GM12878 (cell line): ENCODE measurements around the gene OS9. TPM values are rescaled to one million over a fixed set of nuclear protein-coding genes. Genes with fewer than 3 reads are reported as not detected.
A peak's percentile ranks its signal among the peaks of the same experiment; 100 is the strongest.

ENCODE experiments used
- ATAC-seq: fragments of 200-7000 bp; cut with Tn5 transposase; 3 replicates; pipeline ENCODE4 v1.9.1; 2020; ENCODE audit warnings: mild to moderate bottlenecking, moderate library complexity
- BruUV-seq: library from RNA; stranded (reverse); fragments of 400-500 nt; replicated peaks from 2 replicates; lab custom pipeline; 2021; lab: Mats Ljungman, UMichigan
- CTCF ChIA-PET: fragments of 300-600 bp; sonication (Branson Sonifier 250); formaldehyde crosslinking; extraction: SDS; loops from one replicate; lab custom pipeline; 2021; ENCODE audit warnings: inconsistent platforms; lab: Yijun Ruan, JAX
- POLR2A ChIA-PET: fragments of 350-600 bp; formaldehyde crosslinking; extraction: SDS; loops from one replicate; lab custom pipeline; 2021; ENCODE audit warnings: inconsistent platforms; lab: Charles Lee
- RAD21 ChIA-PET: fragments of 300-600 bp; sonication (Branson Sonifier 250); formaldehyde crosslinking; loops from one replicate; lab custom pipeline; 2023; ENCODE audit warnings: antibody characterized with exemption; ENCODE audit not compliant: unreplicated experiment; lab: Charles Lee
- SMC1A ChIA-PET: fragments of 300-600 bp; sonication (Branson Sonifier 250); formaldehyde crosslinking; loops from one replicate; lab custom pipeline; 2023; ENCODE audit not compliant: unreplicated experiment, uncharacterized antibody; lab: Charles Lee
- DNase-seq: peaks from one replicate; pipeline ENCODE4 v3.0.0-alpha.2; 2011; ENCODE audit warnings: low read depth, low spot score
- FAIRE-seq: peaks from 3 replicates; lab custom pipeline; 2011; peaks lifted over from hg19 to GRCh38; lab: Jason Lieb, UNC
- H2AFZ ChIP-seq: 2 replicates; pipeline ENCODE4 v1.6.0; 2011; ENCODE audit warnings: low read depth, low read length, control low read depth; ENCODE audit not compliant: control insufficient read depth
- H3K27ac ChIP-seq: 2 replicates; pipeline ENCODE4 v1.5.1; 2011; ENCODE audit warnings: control low read depth; ENCODE audit not compliant: control insufficient read depth, insufficient read depth
- H3K27me3 ChIP-seq, 2 experiments: replicated peaks in 1 of 2; 2 replicates each; pipeline versions ENCODE4 v1.6.0 to v1.6.1; 2011; ENCODE audit warnings: low read length in 1 of 2; ENCODE audit not compliant: control insufficient read depth in 2 of 2, insufficient read depth in 2 of 2
- H3K36me3 ChIP-seq, 2 experiments: 2 replicates each; pipeline ENCODE4 v1.5.1; 2011; ENCODE audit warnings: low read length in 1 of 2; ENCODE audit not compliant: control insufficient read depth in 2 of 2, insufficient read depth in 2 of 2
- H3K4me1 ChIP-seq: 2 replicates; pipeline ENCODE4 v1.6.1; 2011; ENCODE audit warnings: mild to moderate bottlenecking, low read length, moderate library complexity, mixed read lengths; ENCODE audit not compliant: control insufficient read depth, insufficient read depth
- H3K4me2 ChIP-seq: 2 replicates; pipeline ENCODE4 v1.6.0; 2011; ENCODE audit warnings: control low read depth; ENCODE audit not compliant: control insufficient read depth, insufficient read depth
- H3K4me3 ChIP-seq: fragments of 200-600 bp; sonication (generic); 2 replicates; pipeline ENCODE4 v1.5.1; 2016
- H3K79me2 ChIP-seq: 2 replicates; pipeline ENCODE4 v1.6.0; 2011; ENCODE audit warnings: low read length; ENCODE audit not compliant: control insufficient read depth, insufficient read depth
- H3K9ac ChIP-seq: 2 replicates; pipeline ENCODE4 v1.8.0; 2011; ENCODE audit warnings: low read length, control low read depth, mixed read lengths; ENCODE audit not compliant: control insufficient read depth, insufficient read depth
- H3K9me3 ChIP-seq: replicated peaks from 3 replicates; pipeline ENCODE4 v1.5.1; 2011; ENCODE audit warnings: mild to moderate bottlenecking, low read length; ENCODE audit not compliant: control insufficient read depth, insufficient read depth
- H4K20me1 ChIP-seq: 2 replicates; pipeline ENCODE4 v1.6.0; 2011; ENCODE audit not compliant: control insufficient read depth, insufficient read depth
- CREM ChIP-seq: IDR thresholded peaks from 2 replicates; pipeline ENCODE4 v1.6.1; 2014; ENCODE audit warnings: antibody characterized with exemption, low read depth
- GATAD2B ChIP-seq: fragments of 450-650 bp; conservative IDR thresholded peaks from 2 replicates; pipeline ENCODE4 v1.6.1; 2017; ENCODE audit warnings: low read depth, mild to moderate bottlenecking, moderate library complexity
- HCFC1 ChIP-seq: fragments of 150-350 bp; IDR thresholded peaks from 2 replicates; pipeline ENCODE4 v1.6.1; 2014; ENCODE audit warnings: low read length
- NFIC ChIP-seq: IDR thresholded peaks from 2 replicates; pipeline ENCODE4 v1.6.1; 2012; ENCODE audit warnings: low read depth, mild to moderate bottlenecking, inconsistent platforms, low read length, moderate library complexity
- NR2F1 ChIP-seq: fragments of 450-650 bp; conservative IDR thresholded peaks from 2 replicates; pipeline ENCODE4 v1.6.1; 2017; ENCODE audit warnings: mild to moderate bottlenecking
- RCOR1 ChIP-seq: conservative IDR thresholded peaks from 2 replicates; pipeline ENCODE4 v1.6.1; 2012; ENCODE audit warnings: low read depth, low read length, improper control_type of control experiment
- SUZ12 ChIP-seq: fragments of 200-600 bp; sonication (generic); IDR thresholded peaks from one replicate; pipeline ENCODE4 v1.6.1; 2018; ENCODE audit warnings: antibody characterized with exemption, mild to moderate bottlenecking; ENCODE audit not compliant: unreplicated experiment
- WGBS: methylation state at CpG from one replicate; pipeline ENCODE4 v1.1.6; 2016; ENCODE audit warnings: low lambda C conversion rate; ENCODE audit not compliant: insufficient replicate concordance, insufficient coverage; ENCODE audit errors: missing lambda C conversion rate; 5-methylcytosine and 5-hydroxymethylcytosine counted together
- in situ Hi-C: fragments of 300-500 bp; cut with MboI; formaldehyde crosslinking; loops from 9 replicates; pipeline ENCODE4 v1.14.3; 2018; ENCODE audit warnings: mixed read lengths
- intact Hi-C: fragments of 100-400 bp; cut with micrococcal nuclease; formaldehyde crosslinking; loops from one replicate; pipeline ENCODE4 v1.14.2; 2022; ENCODE audit not compliant: unreplicated experiment
- polyA plus RNA-seq, 11 experiments: library from polyadenylated mRNA; depleted of rRNA in 4 of 11; unstranded in 6 of 11; stranded (reverse) in 5 of 11; fragments of >200 nt; fragmentation: Nextera tagmentation in 4 of 11; fragmentation: Illumina TruSeq in 1 of 11; extraction: Ambion mirVana in 4 of 11; extraction: Trizol in 1 of 11; gene quantifications; 1 replicate in 1 of 11; 2 replicates in 10 of 11; pipeline versions ENCODE4 v1.2.1 to v1.2.3, GENCODE V29; 2011 to 2016; ENCODE audit warnings: inconsistent platforms in 2 of 11, missing spikeins in 2 of 11, low read depth in 1 of 11
- total RNA-seq, 4 experiments: library from RNA; depleted of rRNA in 3 of 4; stranded (reverse); fragments of >200 nt in 3 of 4; fragmentation: Illumina TruSeq in 1 of 4; extraction: Trizol in 1 of 4; gene quantifications; 2 replicates each; pipeline versions ENCODE4 v1.2.1 to v1.2.3, GENCODE V29; 2013 to 2021

The OS9 gene
- total and polyA plus RNA-seq, 10 of the 15 experiments (the other 5 are each of a cell fraction or from before 2014, with no cell fraction given): 5.2 to 106 (median 79.1) TPM

DNA sequence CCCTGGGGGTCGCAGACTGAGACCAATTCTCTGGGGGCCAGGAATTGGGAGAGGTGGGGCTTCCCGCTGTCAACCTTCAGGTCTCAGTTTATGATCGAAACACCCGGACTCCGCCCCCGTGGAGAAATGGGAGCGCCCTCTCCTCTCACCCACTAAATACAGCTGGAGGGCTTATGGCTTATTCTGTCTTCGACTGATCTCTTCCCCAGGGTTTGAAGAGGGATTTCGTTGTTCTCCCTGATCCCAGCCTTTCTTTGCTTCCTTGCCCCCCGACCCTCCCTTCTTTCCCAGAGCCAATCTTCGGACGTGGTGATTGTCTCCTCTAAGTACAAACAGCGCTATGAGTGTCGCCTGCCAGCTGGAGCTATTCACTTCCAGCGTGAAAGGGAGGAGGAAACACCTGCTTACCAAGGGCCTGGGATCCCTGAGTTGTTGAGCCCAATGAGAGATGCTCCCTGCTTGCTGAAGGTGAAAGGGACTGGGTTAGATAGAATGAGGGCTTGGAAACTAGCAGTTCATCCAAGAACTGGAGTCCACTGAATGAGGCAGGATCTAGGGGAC lies 607 bp downstream of the OS9 start:
- Histone ChIP-seq H3K36me3 (peaks cover 2 to 10% of the 10 kb centered on the region in 2 experiments), H3K4me2 (peak overlapping the region; percentile 97), H2AFZ (peak overlapping the region; percentile 97), H3K9ac (peak overlapping the region; percentile 86), H3K4me3 (peak overlapping the region; percentile 100), H3K27ac (peak overlapping the region; percentile 88), H3K4me1 (peaks cover 3% of the 10 kb centered on the region; the same call in 1 of the 2 replicates), H3K27me3 (no peaks in the 10 kb centered on the region), H3K9me3 (no peaks in the 10 kb centered on the region), H4K20me1 (no peaks in the 10 kb centered on the region), H3K79me2 (peaks cover 12% of the 10 kb centered on the region)
- ChIA-PET CTCF (interaction anchor here (1.0 to 2.8 kb wide), 3 partner anchors 46 to 111 kb away, joined by 3 to 8 read pairs (median 7); no protein-coding TSS in a partner anchor), RAD21 (interaction anchor here (1.4 to 2.2 kb wide), 3 partner anchors 47 to 236 kb away, joined by 3 to 7 read pairs (median 3); no protein-coding TSS in a partner anchor), POLR2A (interaction anchor here (0.6 kb wide), 1 partner anchor 12 kb away, joined by 3 read pairs; no protein-coding TSS in a partner anchor), SMC1A (interaction anchor here (1.6 kb wide), 1 partner anchor 47 kb away, joined by 3 read pairs; no protein-coding TSS in a partner anchor)
- DNase-seq: no peak
- in situ Hi-C loops: no loop called here
- TSS peak; percentile 75 for BruUV-seq
- FAIRE-seq: no peak
- intact Hi-C loops: loop anchor here (2.0 to 5.0 kb wide), 2 partner anchors 46 to 102 kb away; partner anchors contain the start of gene PIP4K2C
- 3% methylated on average over 15 of the region's 15 CpGs for WGBS
- peak; percentile 3; the same call in 2 of the 3 replicates for ATAC-seq
- TF ChIP-seq NFIC (no peak), GATAD2B (0 out of 2 replicates have a peak, but pooled peaks have one; percentile 7), RCOR1 (no peak)

DNA sequence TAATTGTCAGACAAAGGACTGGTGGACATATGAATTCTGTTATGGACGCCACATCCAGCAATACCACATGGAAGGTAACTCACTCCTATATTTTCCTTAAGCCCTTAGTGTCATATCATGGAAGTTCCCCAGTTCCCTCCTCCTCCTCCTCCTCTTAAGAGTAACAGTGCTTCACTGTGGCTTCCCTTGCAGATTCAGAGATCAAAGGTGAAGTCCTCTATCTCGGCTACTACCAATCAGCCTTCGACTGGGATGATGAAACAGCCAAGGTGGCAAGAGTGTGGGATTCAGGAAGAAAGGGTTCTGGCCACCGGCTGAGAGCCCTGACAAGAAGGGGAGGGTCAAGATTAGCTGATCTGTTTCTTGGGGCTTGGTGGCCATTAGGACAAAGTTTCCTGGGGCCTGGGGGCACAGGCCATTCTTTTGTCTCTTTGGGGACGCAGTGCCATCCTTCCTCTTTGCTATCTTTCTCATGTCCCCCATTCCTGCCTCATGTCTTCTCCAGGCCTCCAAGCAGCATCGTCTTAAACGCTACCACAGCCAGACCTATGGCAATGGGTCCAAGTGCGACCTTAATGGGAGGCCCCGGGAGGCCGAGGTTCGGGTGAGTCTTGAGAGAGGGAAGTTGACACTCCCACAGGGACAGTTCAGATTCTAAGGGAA lies 2.0 kb downstream of the OS9 start:
- ChIA-PET RAD21 (no interaction called here), SMC1A (no interaction called here), POLR2A (no interaction called here), CTCF (no interaction called here)
- H3K27me3 ChIP-seq: no peaks in the 10 kb centered on the region
- ATAC-seq (no peak), DNase-seq (no peak), FAIRE-seq (no peak)
- H3K9ac ChIP-seq: no peak overlapping the region
- intact Hi-C loops (loop anchor here (2.0 kb wide), 1 partner anchor 45 kb away; no protein-coding TSS in a partner anchor), in situ Hi-C loops (no loop called here)
- no peak overlapping the region for H3K27ac ChIP-seq
- no peaks in the 10 kb centered on the region for H3K9me3 ChIP-seq
- WGBS: 95% methylated on average over 11 of the region's 11 CpGs
- H3K79me2 ChIP-seq: peaks cover 12% of the 10 kb centered on the region
- H3K4me1 ChIP-seq: peaks cover 3% of the 10 kb centered on the region; the same call in 1 of the 2 replicates
- no peak for TF ChIP-seq SUZ12
- no peak for TF ChIP-seq CREM
- no peak for TF ChIP-seq HCFC1
- TF ChIP-seq NR2F1: no peak
- H2AFZ ChIP-seq: no peak overlapping the region
- no TSS peak for BruUV-seq
- no peak overlapping the region for H3K4me2 ChIP-seq
- peaks cover 2 to 10% of the 10 kb centered on the region in 2 experiments for H3K36me3 ChIP-seq
- H3K4me3 ChIP-seq: no peak overlapping the region
- no peaks in the 10 kb centered on the region for H4K20me1 ChIP-seq
